ENCODE measurements around the gene OSGIN1. TPM values are rescaled to one million over a fixed set of nuclear protein-coding genes. Genes with fewer than 3 reads are reported as not detected.

Gene OSGIN1
- total RNA-seq, 1 donor from 2014 or later: 2.2 TPM

GRCh38 chr16:83931556-83931955 is 21.5 kb upstream of the OSGIN1 start:
- no peak for DNase-seq (ENCODE audit: low spot score)
- Mint-ChIP-seq H3K4me1 (ENCODE audit: low read depth) (no peaks in the 10 kb centered on the region), H3K9me3 (no peaks in the 10 kb centered on the region), H3K36me3 (ENCODE audit: low read depth) (no peaks in the 10 kb centered on the region), H3K27ac (no peak overlapping the region), H3K27me3 (ENCODE audit: insufficient read depth) (no peaks in the 10 kb centered on the region), H3K4me3 (no peak overlapping the region)
- intact Hi-C loops (cut with micrococcal nuclease): no loop called here

GRCh38 chr16:83932304-83932703 is 20.7 kb upstream of the OSGIN1 start:
- H3K4me1 Mint-ChIP-seq (ENCODE audit: low read depth): no peaks in the 10 kb centered on the region
- no peak overlapping the region for H3K4me3 Mint-ChIP-seq
- intact Hi-C loops (cut with micrococcal nuclease): no loop called here
- no peak overlapping the region for H3K27ac Mint-ChIP-seq
- DNase-seq (ENCODE audit: low spot score): no peak
- no peaks in the 10 kb centered on the region for H3K27me3 Mint-ChIP-seq (ENCODE audit: insufficient read depth)
- H3K9me3 Mint-ChIP-seq: no peaks in the 10 kb centered on the region
- no peaks in the 10 kb centered on the region for H3K36me3 Mint-ChIP-seq (ENCODE audit: low read depth)

GRCh38 chr16:83932955-83933673 is 19.9 kb upstream of the OSGIN1 start:
- no peak for DNase-seq (ENCODE audit: low spot score)
- Mint-ChIP-seq H3K27ac (no peak overlapping the region), H3K9me3 (no peaks in the 10 kb centered on the region), H3K27me3 (ENCODE audit: insufficient read depth) (no peaks in the 10 kb centered on the region), H3K36me3 (ENCODE audit: low read depth) (no peaks in the 10 kb centered on the region), H3K4me3 (no peak overlapping the region), H3K4me1 (ENCODE audit: low read depth) (no peaks in the 10 kb centered on the region)
- intact Hi-C loops (cut with micrococcal nuclease): no loop called here

- Mint-ChIP-seq H3K9me3 (no peaks in the 10 kb centered on the region), H3K27me3 (ENCODE audit: insufficient read depth) (no peaks in the 10 kb centered on the region), H3K4me1 (ENCODE audit: low read depth) (peaks cover under 1% of the 10 kb centered on the region), H3K27ac (no peak overlapping the region), H3K4me3 (no peak overlapping the region), H3K36me3 (ENCODE audit: low read depth) (no peaks in the 10 kb centered on the region)
- intact Hi-C loops (cut with micrococcal nuclease): no loop called here
- DNase-seq (ENCODE audit: low spot score): no peak
Measured at GRCh38 chr16:83933885-83934683, 19.0 kb upstream of the OSGIN1 start.

- Mint-ChIP-seq H3K4me3 (no peak overlapping the region), H3K9me3 (no peaks in the 10 kb centered on the region), H3K27me3 (ENCODE audit: insufficient read depth) (no peaks in the 10 kb centered on the region), H3K27ac (no peak overlapping the region), H3K36me3 (ENCODE audit: low read depth) (peaks cover 2% of the 10 kb centered on the region), H3K4me1 (ENCODE audit: low read depth) (peaks cover 6% of the 10 kb centered on the region)
- DNase-seq (ENCODE audit: low spot score): no peak
- intact Hi-C loops (cut with micrococcal nuclease): no loop called here
Measured at GRCh38 chr16:83934684-83934977, 18.4 kb upstream of the OSGIN1 start.

- H3K4me1 Mint-ChIP-seq (ENCODE audit: low read depth): peaks cover 7% of the 10 kb centered on the region
- peaks cover 2% of the 10 kb centered on the region for H3K36me3 Mint-ChIP-seq (ENCODE audit: low read depth)
- no peaks in the 10 kb centered on the region for H3K9me3 Mint-ChIP-seq
- no peak overlapping the region for H3K27ac Mint-ChIP-seq
- intact Hi-C loops (cut with micrococcal nuclease): no loop called here
- H3K27me3 Mint-ChIP-seq (ENCODE audit: insufficient read depth): no peaks in the 10 kb centered on the region
- no peak for DNase-seq (ENCODE audit: low spot score)
- H3K4me3 Mint-ChIP-seq: no peak overlapping the region
Measured at GRCh38 chr16:83935005-83935857, 17.8 kb upstream of the OSGIN1 start.

GRCh38 chr16:83935858-83936255 is 17.2 kb upstream of the OSGIN1 start:
- peaks cover 2% of the 10 kb centered on the region for H3K36me3 Mint-ChIP-seq (ENCODE audit: low read depth)
- no peaks in the 10 kb centered on the region for H3K9me3 Mint-ChIP-seq
- intact Hi-C loops (cut with micrococcal nuclease): no loop called here
- no peak for DNase-seq (ENCODE audit: low spot score)
- no peak overlapping the region for H3K27ac Mint-ChIP-seq
- H3K4me3 Mint-ChIP-seq: no peak overlapping the region
- H3K27me3 Mint-ChIP-seq (ENCODE audit: insufficient read depth): no peaks in the 10 kb centered on the region
- peaks cover 7% of the 10 kb centered on the region for H3K4me1 Mint-ChIP-seq (ENCODE audit: low read depth)

GRCh38 chr16:83936581-83937165 is 16.4 kb upstream of the OSGIN1 start:
- Mint-ChIP-seq H3K9me3 (no peaks in the 10 kb centered on the region), H3K27ac (no peak overlapping the region), H3K4me1 (ENCODE audit: low read depth) (peaks cover 7% of the 10 kb centered on the region), H3K36me3 (ENCODE audit: low read depth) (peaks cover 2% of the 10 kb centered on the region), H3K27me3 (ENCODE audit: insufficient read depth) (no peaks in the 10 kb centered on the region), H3K4me3 (no peak overlapping the region)
- intact Hi-C loops (cut with micrococcal nuclease): no loop called here
- DNase-seq (ENCODE audit: low spot score): no peak

- DNase-seq (ENCODE audit: low spot score): no peak
- H3K36me3 Mint-ChIP-seq (ENCODE audit: low read depth): peaks cover 2% of the 10 kb centered on the region
- H3K27ac Mint-ChIP-seq: no peak overlapping the region
- H3K27me3 Mint-ChIP-seq (ENCODE audit: insufficient read depth): no peaks in the 10 kb centered on the region
- no peak overlapping the region for H3K4me3 Mint-ChIP-seq
- intact Hi-C loops (cut with micrococcal nuclease): no loop called here
- peaks cover 7% of the 10 kb centered on the region for H3K4me1 Mint-ChIP-seq (ENCODE audit: low read depth)
- H3K9me3 Mint-ChIP-seq: no peaks in the 10 kb centered on the region
Measured at GRCh38 chr16:83937267-83937666, 15.8 kb upstream of the OSGIN1 start.

- Mint-ChIP-seq H3K9me3 (no peaks in the 10 kb centered on the region), H3K4me3 (no peak overlapping the region), H3K4me1 (ENCODE audit: low read depth) (peaks cover 7% of the 10 kb centered on the region), H3K27me3 (ENCODE audit: insufficient read depth) (no peaks in the 10 kb centered on the region), H3K36me3 (ENCODE audit: low read depth) (peaks cover 2% of the 10 kb centered on the region), H3K27ac (no peak overlapping the region)
- DNase-seq (ENCODE audit: low spot score): no peak
- intact Hi-C loops (cut with micrococcal nuclease): no loop called here
Measured at GRCh38 chr16:83937922-83938885, 14.8 kb upstream of the OSGIN1 start.

GRCh38 chr16:83939266-83939855 is 13.7 kb upstream of the OSGIN1 start:
- Mint-ChIP-seq H3K4me1 (ENCODE audit: low read depth) (peaks cover 7% of the 10 kb centered on the region), H3K4me3 (no peak overlapping the region), H3K36me3 (ENCODE audit: low read depth) (peaks cover 2% of the 10 kb centered on the region), H3K27me3 (ENCODE audit: insufficient read depth) (no peaks in the 10 kb centered on the region), H3K9me3 (no peaks in the 10 kb centered on the region), H3K27ac (no peak overlapping the region)
- intact Hi-C loops (cut with micrococcal nuclease): no loop called here
- DNase-seq (ENCODE audit: low spot score): no peak

GRCh38 chr16:83940119-83940518 is 12.9 kb upstream of the OSGIN1 start:
- peaks cover 2% of the 10 kb centered on the region for H3K36me3 Mint-ChIP-seq (ENCODE audit: low read depth)
- H3K27me3 Mint-ChIP-seq (ENCODE audit: insufficient read depth): no peaks in the 10 kb centered on the region
- no peak overlapping the region for H3K4me3 Mint-ChIP-seq
- intact Hi-C loops (cut with micrococcal nuclease): no loop called here
- no peak for DNase-seq (ENCODE audit: low spot score)
- peaks cover 7% of the 10 kb centered on the region for H3K4me1 Mint-ChIP-seq (ENCODE audit: low read depth)
- no peaks in the 10 kb centered on the region for H3K9me3 Mint-ChIP-seq
- H3K27ac Mint-ChIP-seq: no peak overlapping the region

All from activated T-helper 1 cell treated with anti-CD3 and anti-CD28 coated beads, Interleukin-12 subunit alpha, Interleukin-12 subunit beta, Interleukin-2, Interleukin-4 antibody, amounts not matched to agents 30 ng/mL and 10 ng/mL and 1 ng/mL, durations not matched to agents 14 hours and 24 hours and 36 hours (primary cell).